Activated CD4-positive, alpha-beta T cell treated with anti-CD3 and anti-CD28 coated beads, Interleukin-2, Interleukin-4, amounts not matched to agents 100 ng/mL and 50 ng/mL, durations not matched to agents 16 hours and 8 hours (primary cell): Measurements from ENCODE around the gene RAB43.
A peak's percentile ranks its signal among the peaks of the same experiment; 100 is the strongest.

Experiments
- DNase-seq: peaks from one replicate; pipeline ENCODE4 v3.0.0-alpha.2; 2020; ENCODE audit warnings: low spot score

The RAB43 gene

GRCh38 chr3:129060276-129061022, 61.2 kb downstream of the RAB43 start, which contains the start of gene GP9:
TSS of gene GP9 (plus strand) at chr3:129060779. CDS start at chr3:129061740, 961 bp downstream.
- DNase-seq: no peak

GRCh38 chr3:129059311-129059958, 62.2 kb downstream of the RAB43 start:
- no peak for DNase-seq

- DNase-seq: peak; percentile 19
Measured at GRCh38 chr3:129058441-129059200, 63.0 kb downstream of the RAB43 start.

GRCh38 chr3:129057249-129057648, 64.4 kb downstream of the RAB43 start:
- DNase-seq: no peak

- DNase-seq: no peak
Measured at GRCh38 chr3:129056451-129057173, 65.0 kb downstream of the RAB43 start.

GRCh38 chr3:129054605-129055104, 66.9 kb downstream of the RAB43 start:
- DNase-seq: no peak

GRCh38 chr3:129052675-129053074, 68.9 kb downstream of the RAB43 start:
- no peak for DNase-seq

- no peak for DNase-seq
Measured at GRCh38 chr3:129051871-129052340, 69.7 kb downstream of the RAB43 start.

GRCh38 chr3:129050556-129051295, 70.9 kb downstream of the RAB43 start:
- no peak for DNase-seq

GRCh38 chr3:129047553-129047839, 74.1 kb downstream of the RAB43 start:
- no peak for DNase-seq

GRCh38 chr3:129046732-129047552, 74.7 kb downstream of the RAB43 start:
- no peak for DNase-seq

- no peak for DNase-seq
Measured at GRCh38 chr3:129046037-129046731, 75.4 kb downstream of the RAB43 start.

GRCh38 chr3:129045675-129046036, 75.9 kb downstream of the RAB43 start:
- DNase-seq: no peak

GRCh38 chr3:129040579-129041300, 80.9 kb downstream of the RAB43 start:
- DNase-seq: no peak

- no peak for DNase-seq
Measured at GRCh38 chr3:129040039-129040336, 81.6 kb downstream of the RAB43 start.

GRCh38 chr3:129039271-129040038, 82.1 kb downstream of the RAB43 start:
- DNase-seq: no peak

- DNase-seq: no peak
Measured at GRCh38 chr3:129038121-129038855, 83.3 kb downstream of the RAB43 start.
